Kidney epithelial cell (primary cell): ENCODE measurements around the gene MTARC2. TPM values are rescaled to one million over a fixed set of nuclear protein-coding genes. Genes with fewer than 3 reads are reported as not detected.

Experiments
- DNase-seq: peaks from one replicate; pipeline ENCODE4 v3.0.0-alpha.2; 2010; ENCODE audit warnings: low read depth
- H3K27me3 ChIP-seq: 2 replicates; pipeline ENCODE4 v1.6.0; 2011; ENCODE audit warnings: low read length; ENCODE audit not compliant: control insufficient read depth, insufficient read depth
- H3K36me3 ChIP-seq: 2 replicates; pipeline ENCODE4 v1.5.1; 2011; ENCODE audit warnings: low read length; ENCODE audit not compliant: control insufficient read depth, insufficient read depth
- H3K4me3 ChIP-seq: 2 replicates; pipeline ENCODE4 v1.5.1; 2011; ENCODE audit warnings: low read depth, mild to moderate bottlenecking, control low read depth, low read length
- total RNA-seq: library from RNA; depleted of rRNA; stranded (reverse); fragments of >200 nt; gene quantifications from 2 replicates; pipeline ENCODE4 v1.2.3, GENCODE V29; 2015
- TF ChIP-seq, protein P1 (sequence below): IDR thresholded peaks from 2 replicates; pipeline ENCODE4 v1.5.1; 2011; ENCODE audit warnings: mild to moderate bottlenecking, moderate library complexity, low read length, control low read depth, inconsistent platforms; ENCODE audit not compliant: insufficient read depth, poor library complexity, severe bottlenecking

The MTARC2 gene
- total RNA-seq, 1 donor from 2014 or later, result 8.9 TPM

DNA sequence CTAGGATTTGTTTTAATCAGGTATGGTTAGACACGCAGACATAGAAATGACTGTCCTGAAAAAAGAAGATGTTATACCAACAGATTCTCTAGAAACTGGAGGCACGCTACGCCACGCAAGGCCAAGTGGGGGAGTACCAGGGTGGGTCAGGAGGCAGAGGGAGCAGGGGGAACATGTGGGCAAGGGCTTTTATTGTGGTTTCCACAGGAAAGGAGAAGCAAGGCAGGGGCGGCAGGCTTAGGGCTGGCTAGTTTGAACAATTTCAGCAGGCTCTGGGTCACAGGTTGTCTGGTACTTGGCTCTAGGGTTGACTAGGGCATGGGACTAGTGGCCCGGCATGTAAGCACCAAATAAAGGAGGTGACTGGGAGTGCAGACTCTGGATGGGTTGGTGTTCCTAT, 7.2 kb downstream of the MTARC2 start:
- Histone ChIP-seq H3K4me3 (no peak overlapping the region), H3K27me3 (no peaks in the 10 kb centered on the region)
- DNase-seq, result no peak

DNA sequence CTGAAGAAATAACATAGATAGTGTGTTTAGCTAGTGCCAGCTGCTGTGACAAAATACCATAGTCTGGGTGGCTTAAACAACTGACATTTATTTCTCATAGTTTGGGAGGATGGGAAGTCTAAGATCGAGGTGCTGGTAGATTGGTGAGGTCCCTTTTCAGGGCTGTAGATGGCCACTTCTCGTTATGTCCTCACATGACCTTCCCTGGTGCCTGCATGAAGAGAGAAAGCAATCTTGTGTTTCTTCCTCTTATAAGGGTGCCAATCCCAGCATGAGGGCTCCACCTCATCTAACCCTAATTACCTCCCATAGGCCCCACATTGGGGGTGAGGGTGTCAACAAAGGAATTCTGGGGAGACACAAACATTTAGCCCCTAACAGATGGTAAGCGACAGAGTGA, 9.3 kb downstream of the MTARC2 start:
- no peak for DNase-seq
- Histone ChIP-seq H3K4me3 (no peak overlapping the region), H3K36me3 (peaks cover 2% of the 10 kb centered on the region), H3K27me3 (no peaks in the 10 kb centered on the region)
- TF ChIP-seq, protein P1, sequence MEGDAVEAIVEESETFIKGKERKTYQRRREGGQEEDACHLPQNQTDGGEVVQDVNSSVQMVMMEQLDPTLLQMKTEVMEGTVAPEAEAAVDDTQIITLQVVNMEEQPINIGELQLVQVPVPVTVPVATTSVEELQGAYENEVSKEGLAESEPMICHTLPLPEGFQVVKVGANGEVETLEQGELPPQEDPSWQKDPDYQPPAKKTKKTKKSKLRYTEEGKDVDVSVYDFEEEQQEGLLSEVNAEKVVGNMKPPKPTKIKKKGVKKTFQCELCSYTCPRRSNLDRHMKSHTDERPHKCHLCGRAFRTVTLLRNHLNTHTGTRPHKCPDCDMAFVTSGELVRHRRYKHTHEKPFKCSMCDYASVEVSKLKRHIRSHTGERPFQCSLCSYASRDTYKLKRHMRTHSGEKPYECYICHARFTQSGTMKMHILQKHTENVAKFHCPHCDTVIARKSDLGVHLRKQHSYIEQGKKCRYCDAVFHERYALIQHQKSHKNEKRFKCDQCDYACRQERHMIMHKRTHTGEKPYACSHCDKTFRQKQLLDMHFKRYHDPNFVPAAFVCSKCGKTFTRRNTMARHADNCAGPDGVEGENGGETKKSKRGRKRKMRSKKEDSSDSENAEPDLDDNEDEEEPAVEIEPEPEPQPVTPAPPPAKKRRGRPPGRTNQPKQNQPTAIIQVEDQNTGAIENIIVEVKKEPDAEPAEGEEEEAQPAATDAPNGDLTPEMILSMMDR, result no peak

More for the DNA sequence above, 7.2 kb downstream of the MTARC2 start:
- TF ChIP-seq, protein P1, result no peak
- peaks cover 2% of the 10 kb centered on the region for H3K36me3 ChIP-seq

DNA sequence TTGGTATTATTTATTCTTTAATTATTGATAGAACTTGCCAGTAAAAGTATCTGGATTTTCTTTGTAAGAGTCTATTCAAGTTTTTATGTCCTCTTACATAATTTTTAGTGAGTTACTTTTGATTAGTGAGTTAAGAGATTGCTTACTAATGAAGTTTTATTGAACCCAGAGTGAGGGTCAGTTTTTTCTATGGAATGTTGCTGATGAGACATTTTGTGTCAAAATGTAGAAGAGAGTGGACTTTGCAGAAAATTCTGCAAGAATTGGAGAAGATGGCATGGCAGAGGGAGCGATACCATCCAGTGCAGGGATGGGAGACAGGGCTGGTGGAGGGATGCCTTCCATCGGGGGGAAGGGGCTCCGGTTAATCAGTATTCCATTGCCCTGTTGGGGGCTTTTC, 11.0 kb downstream of the MTARC2 start:
- no peaks in the 10 kb centered on the region for H3K27me3 ChIP-seq
- TF ChIP-seq, protein P1, result no peak
- DNase-seq, result no peak
- H3K4me3 ChIP-seq, result no peak overlapping the region
- peaks cover 2% of the 10 kb centered on the region for H3K36me3 ChIP-seq

DNA sequence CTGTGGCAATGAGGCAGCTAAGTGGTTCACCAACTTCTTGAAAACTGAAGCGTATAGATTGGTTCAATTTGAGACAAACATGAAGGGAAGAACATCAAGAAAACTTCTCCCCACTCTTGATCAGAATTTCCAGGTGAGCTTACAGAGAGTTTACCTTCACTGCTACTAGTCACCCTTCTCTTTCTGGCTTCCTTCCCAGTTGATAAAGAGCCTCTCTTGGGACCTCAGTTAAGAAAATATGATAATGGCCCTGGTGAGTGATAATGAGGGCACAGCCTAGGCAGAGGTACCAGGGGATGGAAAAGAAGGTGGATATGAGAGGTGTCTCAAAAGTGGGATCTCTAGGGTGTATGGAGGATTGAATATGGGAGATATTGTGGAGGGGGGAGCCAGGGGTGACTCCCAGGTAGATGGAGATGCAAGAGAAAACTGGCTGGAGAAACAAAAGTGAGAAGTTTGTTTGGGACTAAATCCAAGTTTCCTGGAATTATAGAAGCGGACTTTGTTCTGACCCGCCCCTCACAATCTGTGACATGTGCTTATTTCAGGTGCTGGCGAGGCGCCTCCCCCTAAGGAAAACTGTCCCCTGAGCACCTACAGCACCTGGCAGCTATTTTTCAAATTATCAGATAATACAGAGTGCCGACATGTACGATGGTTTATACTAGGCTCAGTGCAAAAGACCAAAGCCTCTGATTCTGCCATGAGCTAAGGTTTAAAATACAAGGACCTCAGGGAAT, 13.7 kb downstream of the MTARC2 start:
- no peak for DNase-seq
- H3K27me3 ChIP-seq, result no peaks in the 10 kb centered on the region
- no peaks in the 10 kb centered on the region for H3K36me3 ChIP-seq
- TF ChIP-seq, protein P1, result no peak
- no peak overlapping the region for H3K4me3 ChIP-seq

DNA sequence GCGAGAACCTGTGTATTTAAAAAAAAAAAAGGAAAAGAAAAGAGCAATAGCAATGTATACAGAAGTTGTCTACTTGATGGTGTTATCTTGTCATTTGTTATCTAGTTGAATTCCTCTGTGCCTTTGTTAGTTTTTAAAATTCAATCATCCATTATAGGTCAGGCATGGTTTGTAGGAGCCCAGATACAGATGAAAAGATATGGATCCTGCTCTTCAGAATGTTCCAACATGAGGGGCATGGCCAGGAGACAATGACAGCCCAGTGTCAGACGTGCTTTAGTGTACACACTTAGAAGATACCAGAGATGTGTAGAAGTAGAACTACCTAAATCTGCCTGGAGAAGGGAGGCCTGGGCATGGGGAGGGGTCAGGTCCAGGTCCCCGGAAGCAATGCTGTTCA, 16.6 kb downstream of the MTARC2 start:
- no peak overlapping the region for H3K4me3 ChIP-seq
- TF ChIP-seq, protein P1, result no peak
- no peak for DNase-seq
- H3K27me3 ChIP-seq, result no peaks in the 10 kb centered on the region
- H3K36me3 ChIP-seq, result no peaks in the 10 kb centered on the region
